ENCODE measurements around the gene TMEM8B. TPM values are rescaled to one million over a fixed set of nuclear protein-coding genes. Genes with fewer than 3 reads are reported as not detected.
A peak's percentile ranks its signal among the peaks of the same experiment; 100 is the strongest.

Gene TMEM8B
- total RNA-seq, 1 donor from 2014 or later = 5.6 TPM

- DNase-seq = peak; percentile 94
Measured at GRCh38 chr9:35812025-35812602, 16.9 kb upstream of the TMEM8B start, which contains the start of gene SPAG8. Gene SPAG8 (minus strand): TSS chr9:35812262. CDS start chr9:35812147, 115 bp downstream.

DNA sequence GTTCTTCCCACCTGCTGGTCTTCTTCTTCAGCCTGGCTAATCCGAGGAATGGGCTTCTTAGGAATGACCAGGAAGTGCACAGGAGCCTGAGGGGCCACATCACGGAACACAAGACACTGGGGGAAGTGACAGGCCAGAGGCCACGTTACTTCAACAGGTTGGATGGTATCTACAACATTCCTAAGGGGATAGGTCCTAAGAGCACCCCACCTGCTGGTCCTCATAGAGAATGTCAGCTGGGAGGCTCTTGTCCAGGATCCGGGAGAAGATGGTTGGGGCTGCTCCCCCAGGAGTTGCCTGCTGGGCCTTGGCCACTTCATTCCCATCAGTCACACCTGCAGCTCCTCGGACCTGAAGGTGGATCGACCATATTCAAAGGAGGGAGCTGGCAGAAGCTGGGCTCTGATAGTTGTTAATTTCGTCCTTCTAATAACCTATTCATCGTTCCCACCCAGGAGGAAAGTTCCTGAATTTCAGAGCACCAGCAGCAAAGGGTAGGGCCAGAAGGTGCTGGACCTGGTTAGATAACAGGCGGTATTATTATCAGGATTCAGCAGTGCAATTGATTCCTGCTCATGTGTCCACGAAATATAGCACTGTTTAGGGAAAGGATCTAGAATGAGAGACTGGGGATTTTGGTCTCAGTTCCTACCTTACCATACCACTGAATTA lies 15.5 kb upstream of the TMEM8B start:
- DNase-seq = no peak

GRCh38 chr9:35814106-35814840 lies 14.8 kb upstream of the TMEM8B start:
- no peak for DNase-seq

DNA sequence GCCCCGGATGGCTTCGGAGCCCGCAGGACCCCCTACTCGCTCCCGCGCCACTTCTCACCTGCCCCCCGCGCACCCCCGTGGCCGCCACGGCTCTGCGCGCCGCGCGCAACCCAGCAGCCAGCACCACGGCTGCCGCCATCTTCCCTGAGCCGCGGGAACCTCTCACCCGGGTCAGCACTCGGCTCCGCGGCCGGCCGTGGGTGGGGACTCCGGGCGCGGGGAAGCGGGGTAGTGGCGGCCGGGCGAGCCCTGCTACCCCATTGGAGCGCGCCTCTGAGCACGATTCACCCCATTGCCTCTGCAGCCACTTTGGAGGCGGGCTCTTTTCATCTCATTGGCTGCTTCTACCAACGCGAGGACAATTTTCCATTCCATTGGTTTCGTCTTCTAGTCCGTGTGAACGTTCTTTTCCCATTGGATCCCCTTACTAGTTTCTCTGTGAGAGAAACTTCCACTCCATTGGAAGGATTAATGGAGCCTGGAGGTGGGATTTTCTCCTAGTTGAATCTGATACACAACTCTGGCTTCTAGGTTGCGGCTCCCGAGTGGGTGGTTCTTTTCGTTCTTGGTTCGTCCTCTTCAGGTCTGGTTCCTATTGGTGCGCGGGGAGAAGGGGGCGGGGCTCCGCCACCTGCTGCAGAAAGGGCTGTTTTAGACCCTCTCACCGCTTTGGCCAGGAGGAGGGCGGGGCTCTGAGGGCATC lies 14.0 kb upstream of the TMEM8B start, which contains the start of gene HINT2:
HINT2 (minus strand) TSS at position 202 of the 703 bp plus-strand sequence; CDS start at position 139, 63 bp downstream.
- DNase-seq = peak; percentile 97

- DNase-seq = no peak
Measured at GRCh38 chr9:35816708-35817107, 12.3 kb upstream of the TMEM8B start.

DNA sequence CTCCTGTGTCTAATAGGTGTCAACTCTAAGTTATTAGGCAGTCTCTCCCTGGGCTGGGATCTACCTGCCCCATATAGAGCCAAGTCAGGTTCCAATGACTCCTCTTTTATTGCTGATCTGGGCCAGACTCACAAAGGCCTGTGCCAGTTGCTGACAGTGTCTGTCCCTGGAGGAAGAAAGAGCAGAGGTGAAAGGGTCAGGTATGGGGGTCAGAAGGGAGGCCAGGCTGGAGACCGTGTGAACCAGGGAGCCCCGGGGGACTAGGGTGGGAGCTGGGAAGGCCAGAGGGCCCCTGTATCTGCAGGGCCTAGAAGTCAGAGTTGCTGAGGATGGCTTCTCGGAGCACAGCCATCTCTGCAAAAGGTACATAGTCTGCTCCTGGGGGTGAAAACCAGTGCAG lies 10.7 kb upstream of the TMEM8B start:
- DNase-seq = no peak

DNA sequence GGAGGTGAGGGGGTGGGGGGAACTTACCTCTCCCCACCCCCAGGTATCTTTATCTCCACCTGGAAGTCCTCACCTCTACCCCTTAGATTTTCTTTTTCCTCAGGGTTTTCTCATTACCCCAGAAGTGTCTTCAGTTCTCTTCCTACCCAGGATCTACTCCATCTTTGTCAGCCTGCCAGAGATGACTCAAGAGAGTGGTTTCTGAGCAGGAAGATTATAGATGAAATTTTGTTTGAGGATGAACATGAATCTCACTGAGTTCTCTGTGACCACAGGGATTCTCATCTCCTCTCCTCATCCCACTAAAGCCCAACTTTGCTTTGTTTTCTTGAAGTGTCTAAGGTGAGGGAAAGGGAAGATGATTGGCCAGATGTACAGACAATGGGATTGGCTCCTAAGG lies 9.0 kb upstream of the TMEM8B start:
- DNase-seq = no peak

DNA sequence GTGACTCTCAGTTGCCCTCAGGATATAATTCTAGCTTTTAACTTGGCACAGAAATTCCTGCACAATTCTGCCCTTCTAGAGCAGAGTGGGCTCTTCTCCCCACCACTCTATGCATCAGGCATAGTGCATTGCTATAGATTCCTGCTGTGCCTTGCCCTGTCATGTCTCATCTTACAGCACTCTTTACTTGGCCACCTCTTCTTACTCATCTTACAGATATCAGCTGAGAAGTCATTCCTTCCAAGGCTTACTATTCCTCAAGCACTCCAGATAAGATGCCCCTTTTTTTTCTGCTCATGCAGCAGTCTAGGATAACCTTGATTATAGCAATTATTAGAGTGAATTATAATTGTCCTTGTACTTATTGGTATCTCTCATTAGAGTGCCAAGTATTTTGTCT lies 6.1 kb upstream of the TMEM8B start:
- no peak for DNase-seq

DNA sequence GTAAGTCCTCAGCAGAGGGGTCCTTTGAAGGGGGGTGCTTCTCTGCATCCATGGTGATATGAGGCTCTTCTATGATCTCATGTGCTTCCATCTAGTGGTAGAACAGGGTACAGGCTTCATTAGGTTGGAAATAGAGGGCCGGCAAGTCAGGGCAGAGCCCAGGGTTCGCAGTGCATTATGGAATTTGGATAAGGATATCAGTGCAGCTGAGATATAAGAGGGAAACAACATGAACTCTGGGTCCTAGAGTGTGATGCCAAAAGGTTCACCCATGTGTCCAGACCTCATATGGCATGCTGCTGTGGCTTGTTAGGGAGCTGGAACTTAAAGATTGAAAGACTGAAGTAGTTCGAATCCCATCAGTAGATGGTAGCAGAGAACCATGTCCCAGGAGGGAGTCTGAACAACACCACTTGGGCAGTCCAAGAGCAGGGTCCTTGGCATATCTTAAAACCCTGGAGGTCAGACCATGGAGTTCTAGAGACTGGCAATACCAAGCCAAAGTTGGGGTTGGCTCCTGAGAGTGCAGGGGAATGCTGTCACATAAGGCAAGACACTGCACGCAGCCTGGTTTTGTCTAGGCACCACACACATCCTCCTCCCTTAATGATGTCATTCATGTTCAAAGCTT lies 2.8 kb upstream of the TMEM8B start:
- no peak for DNase-seq

- no peak for DNase-seq
Measured at GRCh38 chr9:35827486-35827885, 1.5 kb upstream of the TMEM8B start.

DNA sequence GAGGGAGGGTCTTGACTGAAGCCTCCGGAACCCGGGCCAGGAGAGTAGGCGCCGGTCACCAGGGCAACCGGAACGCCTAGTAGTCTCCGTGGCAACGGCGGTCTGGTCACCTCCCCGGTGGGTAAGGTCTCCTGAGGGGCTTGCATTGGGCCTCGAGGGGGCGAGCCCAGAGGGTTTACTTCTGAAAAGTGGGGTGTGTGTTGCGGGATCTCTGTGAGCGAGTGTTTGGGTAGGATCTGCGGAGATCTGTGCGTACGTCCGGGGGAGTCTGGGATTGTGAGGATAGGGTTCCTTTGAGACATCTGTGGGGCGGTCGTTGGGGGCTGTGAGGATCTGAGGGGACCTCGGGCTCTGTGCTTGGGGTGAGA lies 328 bp upstream of the TMEM8B start, which contains the start of gene FAM221B:
FAM221B (minus strand) TSS at position 17 of the 368 bp plus-strand sequence. CDS start 2,571 bp downstream, outside the sequence.
- DNase-seq = no peak

GRCh38 chr9:35829764-35830096 lies 702 bp downstream of the TMEM8B start:
- DNase-seq = no peak

DNA sequence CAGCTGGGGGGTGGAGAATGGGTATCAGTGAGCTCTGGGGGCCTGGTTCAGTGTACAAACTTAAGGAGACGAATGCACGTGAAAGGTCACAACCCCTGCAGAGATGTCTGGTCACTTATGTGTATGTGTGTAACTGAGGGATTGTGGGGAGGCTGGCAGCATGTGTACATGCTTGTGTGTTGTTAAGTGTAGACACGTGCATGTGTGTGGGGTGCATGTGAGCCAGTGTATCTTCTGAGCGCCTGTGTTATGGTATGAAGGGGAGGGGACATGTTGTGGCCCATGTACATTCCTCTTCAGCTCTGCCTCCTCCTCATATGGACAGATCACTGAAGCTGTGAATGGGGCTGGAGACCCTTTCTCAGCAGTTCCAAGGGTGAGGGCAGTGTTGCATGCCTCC lies 2.0 kb downstream of the TMEM8B start:
- DNase-seq = no peak

DNA sequence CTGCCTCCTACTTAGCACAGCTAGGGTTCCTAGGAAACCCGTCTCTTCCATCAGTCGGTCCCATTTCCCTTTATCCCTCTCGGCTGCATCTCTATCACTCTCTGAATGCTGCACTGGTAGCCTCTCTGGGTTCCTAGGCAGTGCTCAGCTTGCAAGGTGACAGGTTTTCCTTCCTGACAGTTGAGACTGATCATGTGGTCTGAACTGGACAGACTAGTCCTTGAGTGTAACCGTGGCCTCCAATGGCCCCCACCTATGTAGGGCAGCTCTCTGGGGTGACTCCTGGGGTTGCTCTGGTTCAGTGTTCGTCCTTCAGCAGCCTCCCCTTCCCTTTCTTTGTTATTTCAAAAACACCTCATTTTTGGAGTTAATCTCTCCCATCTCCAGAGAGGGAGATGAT lies 3.8 kb downstream of the TMEM8B start:
- DNase-seq = no peak

DNA sequence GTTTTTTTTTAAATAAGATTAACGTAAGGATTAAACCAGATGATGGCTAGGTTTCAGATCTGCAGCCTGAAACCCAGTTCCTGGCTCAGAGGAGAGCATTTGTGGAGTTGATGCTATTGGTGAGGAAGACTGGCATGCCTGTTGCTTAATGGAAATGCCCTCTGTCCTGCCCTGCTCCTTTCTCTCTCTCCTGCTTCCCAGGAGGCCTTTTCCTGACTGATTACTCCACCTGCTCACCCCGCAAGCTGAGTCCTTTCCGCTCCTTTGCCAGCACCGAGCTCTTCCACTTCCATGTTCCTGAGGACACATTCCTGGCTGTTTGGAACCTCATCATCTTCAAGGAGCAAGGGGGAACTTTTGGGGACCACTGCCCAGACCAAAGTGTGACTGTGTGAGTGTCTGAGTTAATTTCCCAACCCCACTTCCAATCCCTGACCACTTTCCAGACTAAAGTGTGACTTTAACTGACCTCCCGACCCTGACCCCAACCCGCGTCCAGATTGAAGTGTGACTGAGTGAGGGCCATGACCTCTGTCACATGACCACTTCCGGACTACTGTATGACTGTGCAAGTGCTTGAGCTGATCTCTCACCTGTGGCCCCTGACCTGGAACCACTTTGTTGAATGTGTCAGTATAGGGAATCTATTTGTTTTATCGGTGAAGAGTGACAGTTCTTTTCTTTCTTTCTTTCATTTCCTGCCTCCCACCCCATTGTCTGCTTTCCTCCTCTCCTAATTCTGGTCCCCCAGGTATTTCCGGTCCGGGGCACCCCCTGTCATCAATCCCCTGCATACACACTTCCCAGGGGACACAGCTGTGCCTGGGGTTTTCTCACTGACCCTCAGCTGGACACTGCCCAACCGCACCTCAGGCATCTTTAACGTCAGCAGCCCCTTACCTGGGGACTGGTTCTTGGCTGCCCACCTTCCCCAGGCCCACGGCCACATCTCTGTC lies 5.5 kb downstream of the TMEM8B start:
- DNase-seq = no peak

- no peak for DNase-seq
Measured at GRCh38 chr9:35835216-35835632, 6.2 kb downstream of the TMEM8B start.

- no peak for DNase-seq
Measured at GRCh38 chr9:35835766-35836165, 6.7 kb downstream of the TMEM8B start.

DNA sequence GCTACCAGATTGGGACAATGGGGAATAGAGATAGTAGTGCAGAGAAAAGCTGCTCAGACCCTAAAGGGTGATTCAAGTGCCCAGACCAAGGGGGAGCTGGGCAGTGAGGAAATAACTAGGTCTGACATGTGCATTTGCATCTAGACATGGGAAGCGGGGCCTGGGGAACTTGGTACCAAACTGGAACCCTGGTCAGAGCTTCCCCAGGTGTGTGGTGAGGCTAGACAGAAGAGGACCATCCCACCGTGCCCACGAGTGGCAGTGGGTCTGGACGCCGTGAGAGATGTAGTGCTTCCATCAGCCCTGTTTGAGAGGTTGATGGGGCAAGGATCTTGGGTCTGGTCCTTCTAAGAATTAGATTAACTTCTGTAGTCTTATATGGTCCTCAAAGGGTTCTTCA lies 7.6 kb downstream of the TMEM8B start:
- DNase-seq = no peak

GRCh38 chr9:35839926-35840325 lies 10.9 kb downstream of the TMEM8B start:
- DNase-seq = no peak

DNA sequence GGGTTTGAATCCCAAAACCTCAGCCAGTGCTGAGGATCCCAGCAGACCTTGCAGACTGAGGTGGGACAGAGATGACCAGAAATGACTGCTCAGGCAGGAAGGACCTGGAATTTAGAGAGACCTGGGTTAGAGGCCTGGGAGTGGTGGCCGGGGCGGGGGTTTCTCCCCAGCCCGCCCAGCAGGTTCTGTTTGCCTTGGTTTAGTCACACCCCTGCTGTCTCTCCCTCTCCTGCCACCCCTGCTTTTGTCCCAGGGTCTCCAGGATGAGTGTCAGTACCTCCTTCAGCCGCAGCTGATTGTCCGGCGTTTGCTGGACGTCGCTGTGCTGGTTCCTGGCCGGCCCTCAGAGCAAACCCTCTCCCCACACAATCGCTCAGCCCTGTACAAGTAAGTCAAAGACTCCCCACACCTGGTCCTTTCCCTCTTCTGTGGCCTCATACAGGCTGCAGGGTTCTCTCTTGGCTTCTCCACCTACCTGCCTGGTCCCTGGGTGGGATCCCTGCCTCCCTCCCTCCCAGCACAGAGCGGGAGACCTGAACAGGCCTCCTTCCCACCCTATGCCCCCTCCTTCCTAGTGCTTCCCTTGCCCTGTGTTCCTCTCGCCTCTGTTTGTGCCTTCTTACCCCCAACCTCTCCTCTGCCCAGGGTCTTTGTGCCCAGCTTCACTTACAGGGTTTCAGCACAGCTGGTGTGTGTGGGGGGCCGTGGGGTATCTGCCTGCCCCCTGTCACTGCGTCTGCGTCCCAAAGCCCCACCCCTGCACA lies 12.0 kb downstream of the TMEM8B start:
- no peak for DNase-seq

DNA sequence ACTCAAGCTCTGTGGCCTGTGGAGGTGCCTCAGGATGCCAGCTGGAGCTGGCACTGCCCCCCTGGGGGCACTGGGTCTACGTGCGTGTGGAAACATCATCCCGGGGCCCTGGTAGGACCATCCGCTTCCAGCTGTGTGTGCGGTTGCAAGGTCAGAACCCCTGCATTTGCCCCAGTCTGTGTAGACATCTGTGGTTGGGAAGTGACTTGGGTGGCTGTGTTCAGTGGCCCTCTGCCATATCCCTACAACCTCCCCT lies 12.5 kb downstream of the TMEM8B start:
- DNase-seq = no peak

Measured in occipital lobe (tissue), 2 donors.